ENCODE results near the gene MRPS31. TPM values are rescaled to one million over a fixed set of nuclear protein-coding genes. Genes with fewer than 3 reads are reported as not detected.
A peak's percentile ranks its signal among the peaks of the same experiment; 100 is the strongest.

Gene MRPS31
- total RNA-seq, 1 donor from 2014 or later = 11.3 TPM

- no peaks in the 10 kb centered on the region for H3K27me3 ChIP-seq (ENCODE audit: control insufficient read depth, insufficient read depth, low read length)
- DNase-seq (ENCODE audit: low read depth) (no peak), FAIRE-seq (no peak)
- H3K4me3 ChIP-seq (ENCODE audit: low read depth, low read length) = no peak overlapping the region
- TF ChIP-seq CTCF (IDR thresholded peaks at IDR 0.05; ENCODE audit: insufficient read depth, low read length, severe bottlenecking) = no peak
- no peaks in the 10 kb centered on the region for H3K36me3 ChIP-seq (ENCODE audit: control insufficient read depth, insufficient read depth, low read length)
Measured at GRCh38 chr13:40774672-40775071, 3.7 kb upstream of the MRPS31 start.

GRCh38 chr13:40772765-40773473 lies 1.9 kb upstream of the MRPS31 start:
- no peak for TF ChIP-seq CTCF (IDR thresholded peaks at IDR 0.05; ENCODE audit: insufficient read depth, low read length, severe bottlenecking)
- no peak overlapping the region for H3K4me3 ChIP-seq (ENCODE audit: low read depth, low read length)
- no peaks in the 10 kb centered on the region for H3K36me3 ChIP-seq (ENCODE audit: control insufficient read depth, insufficient read depth, low read length)
- FAIRE-seq = no peak
- no peak for DNase-seq (ENCODE audit: low read depth)
- H3K27me3 ChIP-seq (ENCODE audit: control insufficient read depth, insufficient read depth, low read length) = no peaks in the 10 kb centered on the region

- H3K27me3 ChIP-seq (ENCODE audit: control insufficient read depth, insufficient read depth, low read length) = no peaks in the 10 kb centered on the region
- peak overlapping the region; percentile 62 for H3K4me3 ChIP-seq (ENCODE audit: low read depth, low read length)
- FAIRE-seq (no peak), DNase-seq (ENCODE audit: low read depth) (no peak)
- H3K36me3 ChIP-seq (ENCODE audit: control insufficient read depth, insufficient read depth, low read length) = peaks cover 2% of the 10 kb centered on the region
- no peak for TF ChIP-seq CTCF (IDR thresholded peaks at IDR 0.05; ENCODE audit: insufficient read depth, low read length, severe bottlenecking)
Measured at GRCh38 chr13:40770609-40770933, 419 bp downstream of the MRPS31 start.

GRCh38 chr13:40769970-40770369 lies 1.0 kb downstream of the MRPS31 start:
- DNase-seq (ENCODE audit: low read depth) (no peak), FAIRE-seq (no peak)
- Histone ChIP-seq H3K27me3 (ENCODE audit: control insufficient read depth, insufficient read depth, low read length) (no peaks in the 10 kb centered on the region), H3K4me3 (ENCODE audit: low read depth, low read length) (peak overlapping the region; percentile 62), H3K36me3 (ENCODE audit: control insufficient read depth, insufficient read depth, low read length) (peaks cover 2% of the 10 kb centered on the region)
- no peak for TF ChIP-seq CTCF (IDR thresholded peaks at IDR 0.05; ENCODE audit: insufficient read depth, low read length, severe bottlenecking)

- no peak for TF ChIP-seq CTCF (IDR thresholded peaks at IDR 0.05; ENCODE audit: insufficient read depth, low read length, severe bottlenecking)
- Histone ChIP-seq H3K4me3 (ENCODE audit: low read depth, low read length) (no peak overlapping the region), H3K36me3 (ENCODE audit: control insufficient read depth, insufficient read depth, low read length) (peaks cover 2% of the 10 kb centered on the region), H3K27me3 (ENCODE audit: control insufficient read depth, insufficient read depth, low read length) (no peaks in the 10 kb centered on the region)
- FAIRE-seq = no peak
- no peak for DNase-seq (ENCODE audit: low read depth)
Measured at GRCh38 chr13:40765602-40766001, 5.4 kb downstream of the MRPS31 start.
